Activated B cell treated with CpG ODN at 0.5 μM for 24 hours (primary cell): Measurements from ENCODE around the gene ABCG5. TPM values are rescaled to one million over a fixed set of nuclear protein-coding genes. Genes with fewer than 3 reads are reported as not detected.

Experiments
- ATAC-seq: fragments of 200-7000 bp; cut with Tn5 transposase; one replicate; pipeline ENCODE4 v1.10.0; 2021; ENCODE audit warnings: low read depth, mild to moderate bottlenecking, moderate library complexity
- CTCF ChIA-PET: fragments of 350-600 bp; sonication (Branson Sonifier 250); formaldehyde crosslinking; loops from one replicate; lab custom pipeline; 2021; ENCODE audit warnings: antibody characterized with exemption; lab: Charles Lee
- POLR2A ChIA-PET: fragments of 350-600 bp; sonication (Branson Sonifier 250); formaldehyde crosslinking; loops from one replicate; lab custom pipeline; 2021; ENCODE audit warnings: antibody characterized with exemption; lab: Charles Lee
- DNase-seq: peaks from one replicate; pipeline ENCODE4 v3.0.0; 2022
- H3K27ac Mint-ChIP-seq: one replicate; pipeline ENCODE4 v1.8.0; 2020; ENCODE audit warnings: mixed read lengths
- H3K27me3 Mint-ChIP-seq: one replicate; pipeline ENCODE4 v1.8.0; 2021; ENCODE audit warnings: mixed read lengths
- H3K36me3 Mint-ChIP-seq: one replicate; pipeline ENCODE4 v1.8.0; 2021; ENCODE audit warnings: low read depth, mixed read lengths
- H3K4me1 Mint-ChIP-seq: one replicate; pipeline ENCODE4 v1.8.0; 2021; ENCODE audit warnings: mixed read lengths
- H3K4me3 Mint-ChIP-seq: one replicate; pipeline ENCODE4 v1.8.0; 2020; ENCODE audit warnings: mild to moderate bottlenecking, mixed read lengths
- H3K9me3 Mint-ChIP-seq: one replicate; pipeline ENCODE4 v1.8.0; 2020; ENCODE audit warnings: mixed read lengths
- intact Hi-C: fragments of 100-400 bp; cut with micrococcal nuclease; formaldehyde crosslinking; loops from one replicate; pipeline ENCODE4 v1.15.1; 2024
- total RNA-seq: library from RNA; stranded (reverse); gene quantifications from 2 replicates; pipeline ENCODE4 v1.2.3, GENCODE V29; 2022
- TF ChIP-seq, protein P1 (sequence below): fragments of 200-600 bp; IDR thresholded peaks from one replicate; pipeline ENCODE4 v1.8.0; 2022; ENCODE audit warnings: antibody characterized with exemption, mild to moderate bottlenecking

The ABCG5 gene
- total RNA-seq, 1 donor from 2014 or later, result not detected

DNA sequence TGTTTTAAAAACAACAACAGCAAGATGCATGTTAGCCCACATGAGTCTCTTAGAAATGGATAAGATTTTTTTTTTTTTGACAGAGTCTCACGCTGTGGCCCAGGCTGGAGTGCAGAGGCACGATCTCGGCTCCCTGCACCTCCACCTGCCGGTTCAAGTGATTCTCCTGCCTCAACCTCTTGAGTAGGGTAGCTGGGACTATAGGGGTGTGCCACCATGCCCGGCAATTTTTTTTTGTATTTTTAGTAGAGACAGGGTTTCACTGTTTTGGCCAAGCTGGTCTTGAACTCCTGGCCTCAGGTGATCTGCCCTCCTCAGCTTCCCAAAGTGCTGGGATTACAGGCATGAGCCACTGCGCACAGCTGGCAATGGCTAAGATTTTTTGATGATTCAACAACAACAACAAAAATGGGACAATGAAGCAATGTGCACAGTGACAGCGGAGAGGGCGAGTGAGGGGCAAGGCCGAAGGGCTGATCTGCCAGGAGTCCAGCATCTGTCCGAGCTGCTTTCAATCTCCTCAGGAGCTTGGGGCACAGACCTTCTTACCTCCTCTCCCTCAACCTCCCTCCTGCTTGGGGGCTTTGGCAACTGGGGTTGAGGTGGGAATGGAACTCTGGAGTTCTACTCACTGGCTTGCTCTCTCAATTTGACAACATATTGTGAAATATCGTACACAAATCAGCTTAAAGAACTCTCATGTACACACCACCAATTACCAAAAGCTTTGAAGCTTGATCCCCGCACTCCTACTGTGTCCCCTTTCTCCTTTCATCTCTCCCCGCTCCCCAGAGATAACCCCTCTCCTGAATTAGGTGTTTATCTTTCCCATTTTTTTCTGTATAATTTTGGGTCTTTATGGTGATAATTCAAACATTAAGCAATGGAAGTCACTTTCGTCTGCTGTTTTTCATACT, 3.6 kb upstream of the ABCG5 start:
- no peaks in the 10 kb centered on the region for H3K27me3 Mint-ChIP-seq
- DNase-seq, result no peak
- POLR2A ChIA-PET, result no interaction called here
- H3K4me1 Mint-ChIP-seq, result no peaks in the 10 kb centered on the region
- CTCF ChIA-PET, result no interaction called here
- H3K9me3 Mint-ChIP-seq, result no peaks in the 10 kb centered on the region
- intact Hi-C loops, result no loop called here
- H3K4me3 Mint-ChIP-seq, result no peak overlapping the region
- no peak for ATAC-seq
- H3K36me3 Mint-ChIP-seq, result no peaks in the 10 kb centered on the region
- TF ChIP-seq, protein P1, sequence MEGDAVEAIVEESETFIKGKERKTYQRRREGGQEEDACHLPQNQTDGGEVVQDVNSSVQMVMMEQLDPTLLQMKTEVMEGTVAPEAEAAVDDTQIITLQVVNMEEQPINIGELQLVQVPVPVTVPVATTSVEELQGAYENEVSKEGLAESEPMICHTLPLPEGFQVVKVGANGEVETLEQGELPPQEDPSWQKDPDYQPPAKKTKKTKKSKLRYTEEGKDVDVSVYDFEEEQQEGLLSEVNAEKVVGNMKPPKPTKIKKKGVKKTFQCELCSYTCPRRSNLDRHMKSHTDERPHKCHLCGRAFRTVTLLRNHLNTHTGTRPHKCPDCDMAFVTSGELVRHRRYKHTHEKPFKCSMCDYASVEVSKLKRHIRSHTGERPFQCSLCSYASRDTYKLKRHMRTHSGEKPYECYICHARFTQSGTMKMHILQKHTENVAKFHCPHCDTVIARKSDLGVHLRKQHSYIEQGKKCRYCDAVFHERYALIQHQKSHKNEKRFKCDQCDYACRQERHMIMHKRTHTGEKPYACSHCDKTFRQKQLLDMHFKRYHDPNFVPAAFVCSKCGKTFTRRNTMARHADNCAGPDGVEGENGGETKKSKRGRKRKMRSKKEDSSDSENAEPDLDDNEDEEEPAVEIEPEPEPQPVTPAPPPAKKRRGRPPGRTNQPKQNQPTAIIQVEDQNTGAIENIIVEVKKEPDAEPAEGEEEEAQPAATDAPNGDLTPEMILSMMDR, result no peak
- no peak overlapping the region for H3K27ac Mint-ChIP-seq

DNA sequence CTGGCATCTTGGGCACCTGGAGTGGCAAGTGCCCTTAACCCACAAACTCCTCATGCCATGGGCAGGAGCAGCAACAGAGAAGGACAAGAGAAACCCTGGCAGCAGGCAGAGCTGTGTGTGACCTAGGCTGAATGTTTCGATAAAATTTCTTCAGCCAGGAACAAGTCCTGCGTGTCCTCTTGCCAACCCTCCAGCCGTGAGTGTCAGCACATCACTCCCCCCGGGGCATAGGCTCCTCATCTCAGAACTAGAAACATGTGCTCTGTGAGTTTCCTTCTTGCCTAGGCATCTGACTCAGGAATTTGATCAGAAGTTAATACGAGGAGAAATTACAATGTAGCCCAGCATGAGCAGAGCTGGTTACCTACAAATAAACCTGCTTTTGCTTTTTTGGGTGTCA, 2.3 kb upstream of the ABCG5 start:
- intact Hi-C loops, result no loop called here
- H3K27me3 Mint-ChIP-seq, result no peaks in the 10 kb centered on the region
- H3K27ac Mint-ChIP-seq, result no peak overlapping the region
- no peaks in the 10 kb centered on the region for H3K4me1 Mint-ChIP-seq
- ChIA-PET POLR2A (no interaction called here), CTCF (no interaction called here)
- TF ChIP-seq, protein P1, result no peak
- no peak for DNase-seq
- no peaks in the 10 kb centered on the region for H3K36me3 Mint-ChIP-seq
- no peak for ATAC-seq
- H3K4me3 Mint-ChIP-seq, result no peak overlapping the region
- H3K9me3 Mint-ChIP-seq, result no peaks in the 10 kb centered on the region

DNA sequence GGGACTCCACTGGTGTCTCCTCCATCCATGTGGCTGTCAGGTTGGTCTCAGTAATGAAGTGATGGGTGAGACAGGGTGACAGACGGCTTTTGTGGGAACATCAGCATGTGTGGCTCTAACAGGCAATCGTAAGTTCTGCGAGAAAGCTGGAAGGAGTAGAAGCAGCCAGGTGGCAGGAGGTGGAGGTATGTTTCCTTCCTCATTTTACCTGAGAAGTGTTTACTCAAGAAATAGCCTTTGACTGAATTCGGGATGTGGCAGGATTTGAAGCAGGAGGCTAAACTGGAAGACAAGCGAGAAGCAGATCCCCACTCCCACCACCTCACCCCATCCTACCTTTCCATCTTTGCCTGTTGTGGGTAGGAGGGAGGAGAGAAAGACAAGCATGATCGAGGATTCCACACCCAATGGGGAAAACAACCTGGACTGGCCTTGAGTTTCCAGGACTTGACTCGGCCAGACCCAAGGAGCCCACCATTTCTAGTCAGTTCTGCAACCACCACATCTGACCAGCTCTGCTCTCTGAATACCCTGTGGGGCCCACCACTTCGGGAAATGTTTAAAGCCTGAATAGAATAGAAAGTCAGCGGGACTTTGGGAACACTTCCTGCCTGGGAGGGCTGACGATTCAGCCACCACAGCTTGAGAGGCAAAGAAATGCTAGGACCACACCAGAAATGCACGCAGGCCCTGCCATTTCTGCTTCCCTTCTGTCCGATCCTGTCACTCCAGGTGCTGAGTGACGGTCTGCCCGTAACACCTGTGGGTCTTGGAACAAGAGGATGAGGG, 1.3 kb upstream of the ABCG5 start:
- no peak for DNase-seq
- no peak overlapping the region for H3K27ac Mint-ChIP-seq
- CTCF ChIA-PET, result no interaction called here
- no peaks in the 10 kb centered on the region for H3K27me3 Mint-ChIP-seq
- no peaks in the 10 kb centered on the region for H3K9me3 Mint-ChIP-seq
- H3K4me3 Mint-ChIP-seq, result no peak overlapping the region
- no peak for ATAC-seq
- intact Hi-C loops, result no loop called here
- POLR2A ChIA-PET, result no interaction called here
- no peaks in the 10 kb centered on the region for H3K4me1 Mint-ChIP-seq
- no peaks in the 10 kb centered on the region for H3K36me3 Mint-ChIP-seq
- TF ChIP-seq, protein P1, result no peak

DNA sequence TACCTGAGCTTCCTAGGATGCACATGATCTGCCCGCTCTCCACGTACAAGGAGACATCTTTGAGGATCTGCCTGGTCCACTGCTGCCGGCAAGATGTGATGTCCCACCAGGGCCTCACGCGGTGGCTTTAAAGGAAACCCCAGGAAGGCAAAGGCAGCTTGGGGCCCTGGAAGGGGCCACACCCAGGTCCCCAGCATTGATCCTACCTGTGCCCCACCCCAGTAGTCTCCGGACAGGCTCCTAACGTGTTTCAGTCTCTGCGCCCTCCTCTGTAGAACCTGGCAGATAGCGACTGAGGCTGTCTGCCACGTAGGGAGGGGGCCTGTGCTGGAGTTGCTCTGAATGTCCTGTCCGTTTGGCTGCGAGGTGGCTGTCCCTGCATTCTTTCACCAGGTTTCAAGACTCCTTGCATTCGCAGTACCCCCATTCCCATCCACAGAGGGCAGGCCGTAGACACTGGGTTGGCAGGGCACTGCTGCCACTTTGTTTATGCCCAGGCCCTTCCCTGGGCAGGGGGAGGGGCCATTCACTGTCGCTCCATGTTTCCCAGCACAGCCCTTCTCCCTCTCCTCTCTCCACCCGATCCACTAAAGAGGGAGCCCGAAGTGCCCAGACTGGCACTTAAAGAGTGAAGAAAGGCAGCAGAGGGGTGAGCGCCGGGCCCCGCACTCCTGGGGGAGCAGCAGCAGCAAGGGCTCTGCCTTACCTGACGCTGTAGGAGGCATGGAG, 644 bp downstream of the ABCG5 start:
- H3K4me3 Mint-ChIP-seq, result no peak overlapping the region
- ChIA-PET POLR2A (no interaction called here), CTCF (no interaction called here)
- H3K27ac Mint-ChIP-seq, result no peak overlapping the region
- no peaks in the 10 kb centered on the region for H3K36me3 Mint-ChIP-seq
- H3K27me3 Mint-ChIP-seq, result peaks cover 5% of the 10 kb centered on the region
- intact Hi-C loops, result no loop called here
- TF ChIP-seq, protein P1, result no peak
- no peaks in the 10 kb centered on the region for H3K9me3 Mint-ChIP-seq
- ATAC-seq (no peak), DNase-seq (no peak)
- H3K4me1 Mint-ChIP-seq, result no peaks in the 10 kb centered on the region
